Chondrocyte (in vitro differentiated cells): Measurements from ENCODE around the gene CES2. TPM values are rescaled to one million over a fixed set of nuclear protein-coding genes. Genes with fewer than 3 reads are reported as not detected.

ENCODE experiments used
- DNase-seq: peaks from one replicate; pipeline ENCODE4 v3.0.0; 2021; ENCODE audit warnings: mixed read lengths, low spot score
- H3K27ac Mint-ChIP-seq: one replicate; pipeline ENCODE4 v1.8.0; 2021; ENCODE audit warnings: mild to moderate bottlenecking, moderate library complexity, mixed read lengths; ENCODE audit not compliant: unreplicated experiment
- H3K27me3 Mint-ChIP-seq: 2 replicates; pipeline ENCODE4 v1.8.0; 2021; ENCODE audit warnings: low read depth, mixed read lengths
- H3K36me3 Mint-ChIP-seq: 2 replicates; pipeline ENCODE4 v1.8.0; 2021; ENCODE audit warnings: low read depth, mixed read lengths
- H3K4me1 Mint-ChIP-seq: 2 replicates; pipeline ENCODE4 v1.8.0; 2021; ENCODE audit warnings: low read depth, mild to moderate bottlenecking, mixed read lengths
- H3K4me3 Mint-ChIP-seq: one replicate; pipeline ENCODE4 v1.8.0; 2021; ENCODE audit warnings: mild to moderate bottlenecking, moderate library complexity, mixed read lengths; ENCODE audit not compliant: unreplicated experiment
- H3K9me3 Mint-ChIP-seq: 2 replicates; pipeline ENCODE4 v1.8.0; 2021; ENCODE audit warnings: low read depth, mixed read lengths
- CTCF ChIP-seq: fragments of 200-600 bp; sonication (generic); IDR thresholded peaks from 2 replicates; pipeline ENCODE4 v1.5.0; 2021; ENCODE audit warnings: antibody characterized with exemption, mild to moderate bottlenecking, moderate library complexity
- total RNA-seq: library from RNA; stranded (reverse); gene quantifications from 3 replicates; pipeline ENCODE4 v1.2.1, GENCODE V29; 2021

The CES2 gene
- total RNA-seq, 1 donor from 2014 or later = 26.0 TPM

GRCh38 chr16:66899945-66900710 lies 35.2 kb upstream of the CES2 start:
- Mint-ChIP-seq H3K27ac (peak overlapping the region; percentile 57), H3K27me3 (no peaks in the 10 kb centered on the region), H3K9me3 (no peaks in the 10 kb centered on the region), H3K36me3 (no peaks in the 10 kb centered on the region), H3K4me3 (no peak overlapping the region), H3K4me1 (peaks cover 54% of the 10 kb centered on the region)
- TF ChIP-seq CTCF = no peak
- DNase-seq = peak; percentile 61

GRCh38 chr16:66900721-66901441 lies 34.4 kb upstream of the CES2 start:
- Mint-ChIP-seq H3K27ac (peak overlapping the region; percentile 37), H3K4me1 (peaks cover 56% of the 10 kb centered on the region), H3K36me3 (no peaks in the 10 kb centered on the region), H3K4me3 (no peak overlapping the region), H3K9me3 (no peaks in the 10 kb centered on the region), H3K27me3 (no peaks in the 10 kb centered on the region)
- DNase-seq = peak; percentile 76
- TF ChIP-seq CTCF = no peak

GRCh38 chr16:66901626-66902025 lies 33.7 kb upstream of the CES2 start:
- Mint-ChIP-seq H3K36me3 (no peaks in the 10 kb centered on the region), H3K4me3 (no peak overlapping the region), H3K9me3 (no peaks in the 10 kb centered on the region), H3K27me3 (no peaks in the 10 kb centered on the region), H3K27ac (no peak overlapping the region), H3K4me1 (peaks cover 51% of the 10 kb centered on the region)
- peak; percentile 79 for DNase-seq
- no peak for TF ChIP-seq CTCF

GRCh38 chr16:66902648-66903543 lies 32.4 kb upstream of the CES2 start:
- H3K36me3 Mint-ChIP-seq = no peaks in the 10 kb centered on the region
- TF ChIP-seq CTCF = no peak
- peaks cover 3% of the 10 kb centered on the region for H3K27me3 Mint-ChIP-seq
- no peak overlapping the region for H3K4me3 Mint-ChIP-seq
- no peaks in the 10 kb centered on the region for H3K9me3 Mint-ChIP-seq
- peaks cover 51% of the 10 kb centered on the region for H3K4me1 Mint-ChIP-seq
- peak; percentile 64 for DNase-seq
- H3K27ac Mint-ChIP-seq = no peak overlapping the region
